GM23338 (cell line): Measurements from ENCODE around the gene ZC3H8. TPM values are rescaled to one million over a fixed set of nuclear protein-coding genes. Genes with fewer than 3 reads are reported as not detected.

Experiments used
- ATAC-seq: fragments of 200-7000 bp; cut with Tn5 transposase; 3 replicates; pipeline ENCODE4 v1.9.1; 2020
- DNase-seq: peaks from one replicate; pipeline ENCODE4 v3.0.0-alpha.2; 2015; ENCODE audit warnings: low spot score
- H2AFZ ChIP-seq: fragments of 200-600 bp; sonication (generic); 2 replicates; pipeline ENCODE4 v1.8.0; 2016; ENCODE audit warnings: antibody characterized with exemption, mild to moderate bottlenecking, moderate library complexity
- H3F3A ChIP-seq: fragments of 200-600 bp; sonication (generic); replicated peaks from 2 replicates; pipeline ENCODE4 v1.8.0; 2017; ENCODE audit warnings: antibody characterized with exemption, mixed run types, low read depth
- H3K27ac ChIP-seq: fragments of 200-600 bp; sonication (generic); 2 replicates; pipeline ENCODE4 v1.6.1; 2016; ENCODE audit warnings: low read depth
- H3K27me3 ChIP-seq: fragments of 200-600 bp; sonication (generic); 2 replicates; pipeline ENCODE4 v1.8.0; 2016; ENCODE audit warnings: mild to moderate bottlenecking, mixed run types, moderate library complexity; ENCODE audit not compliant: insufficient read depth
- H3K36me3 ChIP-seq: fragments of 200-600 bp; sonication (generic); 2 replicates; pipeline ENCODE4 v1.8.0; 2016; ENCODE audit warnings: mild to moderate bottlenecking; ENCODE audit not compliant: insufficient read depth
- H3K4me1 ChIP-seq: fragments of 200-600 bp; sonication (generic); 2 replicates; pipeline ENCODE4 v1.8.0; 2016; ENCODE audit warnings: mild to moderate bottlenecking, moderate library complexity; ENCODE audit not compliant: insufficient read depth
- H3K4me2 ChIP-seq: fragments of 200-600 bp; sonication (generic); 2 replicates; pipeline ENCODE4 v1.7.1; 2017; ENCODE audit warnings: mixed run types
- H3K4me3 ChIP-seq: fragments of 200-600 bp; sonication (generic); 2 replicates; pipeline ENCODE4 v1.6.1; 2016; ENCODE audit warnings: mixed run types
- H3K79me2 ChIP-seq: fragments of 200-600 bp; sonication (generic); replicated peaks from 2 replicates; pipeline ENCODE4 v1.8.0; 2017; ENCODE audit warnings: mild to moderate bottlenecking; ENCODE audit not compliant: insufficient read depth
- H3K9me2 ChIP-seq: fragments of 200-600 bp; sonication (generic); 2 replicates; pipeline ENCODE4 v1.8.0; 2017; ENCODE audit not compliant: insufficient read depth
- H4K20me1 ChIP-seq: fragments of 200-600 bp; sonication (generic); replicated peaks from 2 replicates; pipeline ENCODE4 v1.8.0; 2017; ENCODE audit warnings: mild to moderate bottlenecking; ENCODE audit not compliant: insufficient read depth
- H3K27ac Mint-ChIP-seq: 2 replicates; pipeline ENCODE4 v1.8.0; 2020; ENCODE audit warnings: inconsistent platforms, mild to moderate bottlenecking, moderate library complexity, mixed read lengths
- H3K27me3 Mint-ChIP-seq: 3 replicates; pipeline ENCODE4 v1.8.0; 2022; ENCODE audit warnings: low read depth, mild to moderate bottlenecking, moderate library complexity, mixed read lengths, inconsistent platforms; ENCODE audit not compliant: insufficient read depth, poor library complexity
- H3K36me3 Mint-ChIP-seq: 3 replicates; pipeline ENCODE4 v1.8.0; 2021; ENCODE audit warnings: low read depth, mild to moderate bottlenecking, inconsistent platforms, moderate library complexity, mixed read lengths
- H3K4me1 Mint-ChIP-seq: 3 replicates; pipeline ENCODE4 v1.8.0; 2020; ENCODE audit warnings: mild to moderate bottlenecking, inconsistent platforms, mixed read lengths
- H3K4me3 Mint-ChIP-seq: 3 replicates; pipeline ENCODE4 v1.8.0; 2021; ENCODE audit warnings: moderate library complexity, mild to moderate bottlenecking, inconsistent platforms, mixed read lengths
- H3K9me3 Mint-ChIP-seq: 3 replicates; pipeline ENCODE4 v1.8.0; 2020; ENCODE audit warnings: moderate library complexity, mild to moderate bottlenecking, inconsistent platforms, mixed read lengths
- CTCF ChIP-seq, 2 experiments: fragments of 200-600 bp in 1 of 2; sonication (generic) in 1 of 2; conservative IDR thresholded peaks; 2 replicates each; pipeline versions ENCODE4 v1.5.1 to v1.6.1; 2016 to 2017; ENCODE audit warnings: antibody characterized with exemption in 2 of 2, low read depth in 2 of 2, mild to moderate bottlenecking in 2 of 2, moderate library complexity in 1 of 2
- ETS1 ChIP-seq: IDR thresholded peaks from 2 replicates; pipeline ENCODE4 v1.6.1; 2016; ENCODE audit warnings: antibody characterized with exemption
- EZH2 ChIP-seq: fragments of 200-600 bp; sonication (generic); IDR thresholded peaks from one replicate; pipeline ENCODE4 v1.8.0; 2017; ENCODE audit warnings: antibody characterized with exemption, mild to moderate bottlenecking, low read depth; ENCODE audit not compliant: unreplicated experiment
- NANOG ChIP-seq: IDR thresholded peaks from 2 replicates; pipeline ENCODE4 v1.6.1; 2016; ENCODE audit warnings: antibody characterized with exemption, borderline replicate concordance
- POLR2AphosphoS5 ChIP-seq: IDR thresholded peaks from 2 replicates; pipeline ENCODE4 v1.6.1; 2016; ENCODE audit warnings: antibody characterized with exemption, low read depth
- REST ChIP-seq: IDR thresholded peaks from one replicate; pipeline ENCODE4 v1.6.1; 2018; ENCODE audit warnings: antibody characterized with exemption; ENCODE audit not compliant: unreplicated experiment
- ZNF462 ChIP-seq: fragments of 250-450 bp; sonication (Bioruptor Pico); IDR thresholded peaks from 2 replicates; pipeline ENCODE4 v1.5.0; 2020; ENCODE audit warnings: mild to moderate bottlenecking, moderate library complexity
- polyA plus RNA-seq: library from polyadenylated mRNA; unstranded; fragments of >200 nt; fragmentation: Nextera tagmentation; extraction: Ambion mirVana; gene quantifications from 2 replicates; pipeline ENCODE4 v1.2.1, GENCODE V29; 2016
- total RNA-seq: library from RNA; depleted of rRNA; stranded (reverse); fragments of >200 nt; shearing (Covaris generic); gene quantifications from 2 replicates; pipeline ENCODE4 v1.2.3, GENCODE V29; 2014

ZC3H8 gene
- total and polyA plus RNA-seq, 2 experiments from 2014 or later: 13.3 to 42.8 TPM

GRCh38 chr2:112195167-112195766 lies 59.6 kb downstream of the ZC3H8 start:
- Histone ChIP-seq H4K20me1 (no peaks in the 10 kb centered on the region), H3K36me3 (no peaks in the 10 kb centered on the region), H3K27ac (no peak overlapping the region), H3K4me2 (no peak overlapping the region), H3K9me2 (peaks cover 3% of the 10 kb centered on the region; the same call in 1 of the 2 replicates), H2AFZ (peak overlapping the region; percentile 43; the same call in 1 of the 2 replicates), H3K4me1 (no peaks in the 10 kb centered on the region), H3K79me2 (no peaks in the 10 kb centered on the region), H3K4me3 (no peak overlapping the region), H3K27me3 (no peaks in the 10 kb centered on the region), H3F3A (no peaks in the 10 kb centered on the region)
- ATAC-seq: no peak; the same call in 2 of the 3 replicates
- Mint-ChIP-seq H3K4me3 (no peak overlapping the region), H3K27me3 (peaks cover 2% of the 10 kb centered on the region), H3K36me3 (no peaks in the 10 kb centered on the region), H3K9me3 (no peaks in the 10 kb centered on the region), H3K4me1 (peaks cover 3% of the 10 kb centered on the region; the same call in 2 of the 3 replicates), H3K27ac (no peak overlapping the region)
- TF ChIP-seq EZH2 (no peak), CTCF (conservative IDR thresholded peaks at IDR 0.05; ENCODE audit: low read depth in 2 of 2) (no peak)
- DNase-seq: no peak

GRCh38 chr2:112194482-112194881 lies 60.4 kb downstream of the ZC3H8 start:
- Histone ChIP-seq H3K9me2 (no peaks in the 10 kb centered on the region), H3K27me3 (no peaks in the 10 kb centered on the region), H3K79me2 (no peaks in the 10 kb centered on the region), H3K4me2 (no peak overlapping the region), H3K4me1 (no peaks in the 10 kb centered on the region), H3K27ac (no peak overlapping the region), H3K4me3 (no peak overlapping the region), H3K36me3 (no peaks in the 10 kb centered on the region), H3F3A (no peaks in the 10 kb centered on the region), H4K20me1 (no peaks in the 10 kb centered on the region), H2AFZ (peak overlapping the region; percentile 59)
- peaks cover 3% of the 10 kb centered on the region; the same call in 2 of the 3 replicates for H3K4me1 Mint-ChIP-seq
- H3K27me3 Mint-ChIP-seq: peaks cover 2% of the 10 kb centered on the region
- H3K36me3 Mint-ChIP-seq: no peaks in the 10 kb centered on the region
- no peaks in the 10 kb centered on the region for H3K9me3 Mint-ChIP-seq
- ATAC-seq: no peak
- DNase-seq: no peak
- no peak overlapping the region for H3K27ac Mint-ChIP-seq
- no peak overlapping the region for H3K4me3 Mint-ChIP-seq
- TF ChIP-seq ETS1 (no peak), EZH2 (no peak), REST (no peak), ZNF462 (no peak), NANOG (no peak), POLR2AphosphoS5 (no peak)
